ENCODE results near the gene RELL1.

Gene RELL1

GRCh38 chr4:37664696-37665095 is 21.5 kb downstream of the RELL1 start:
- DNase-seq = no peak

- DNase-seq = no peak
Observed at GRCh38 chr4:37663552-37663951, 22.6 kb downstream of the RELL1 start.

GRCh38 chr4:37662861-37663390 is 23.2 kb downstream of the RELL1 start:
- no peak for DNase-seq

- no peak for DNase-seq
Observed at GRCh38 chr4:37662251-37662650, 23.9 kb downstream of the RELL1 start.

- DNase-seq = no peak
Observed at GRCh38 chr4:37661772-37662171, 24.4 kb downstream of the RELL1 start.

- no peak for DNase-seq
Observed at GRCh38 chr4:37659696-37660095, 26.5 kb downstream of the RELL1 start.

GRCh38 chr4:37656649-37657048 is 29.5 kb downstream of the RELL1 start:
- no peak for DNase-seq

GRCh38 chr4:37653601-37654000 is 32.6 kb downstream of the RELL1 start:
- no peak for DNase-seq

- no peak for DNase-seq
Observed at GRCh38 chr4:37652747-37653527, 33.2 kb downstream of the RELL1 start.

- no peak for DNase-seq
Observed at GRCh38 chr4:37651781-37652377, 34.3 kb downstream of the RELL1 start.

GRCh38 chr4:37650481-37650880 is 35.7 kb downstream of the RELL1 start:
- no peak for DNase-seq

GRCh38 chr4:37649268-37649667 is 36.9 kb downstream of the RELL1 start:
- no peak for DNase-seq

GRCh38 chr4:37648084-37648817 is 37.9 kb downstream of the RELL1 start:
- DNase-seq = no peak

- no peak for DNase-seq
Observed at GRCh38 chr4:37646247-37646646, 39.9 kb downstream of the RELL1 start.

- DNase-seq = no peak
Observed at GRCh38 chr4:37645736-37646135, 40.4 kb downstream of the RELL1 start.

GRCh38 chr4:37644962-37645361 is 41.2 kb downstream of the RELL1 start:
- DNase-seq = no peak

- no peak for DNase-seq
Observed at GRCh38 chr4:37641886-37642849, 44.0 kb downstream of the RELL1 start.

- no peak for DNase-seq
Observed at GRCh38 chr4:37641352-37641751, 44.8 kb downstream of the RELL1 start.

GRCh38 chr4:37639551-37640285 is 46.5 kb downstream of the RELL1 start:
- no peak for DNase-seq

- no peak for DNase-seq
Observed at GRCh38 chr4:37635155-37635554, 51.0 kb downstream of the RELL1 start.

- DNase-seq = no peak
Observed at GRCh38 chr4:37634180-37634579, 52.0 kb downstream of the RELL1 start.

- DNase-seq = no peak
Observed at GRCh38 chr4:37632836-37633235, 53.3 kb downstream of the RELL1 start.
